Measurements from ENCODE around the gene OGDH.
A peak's percentile ranks its signal among the peaks of the same experiment; 100 is the strongest.
"Not testable (repeated sequence)": the region's sequence is repeated elsewhere in the genome, so short reads cannot be mapped to it uniquely, and the experiment has no call there.

OGDH gene

DNA sequence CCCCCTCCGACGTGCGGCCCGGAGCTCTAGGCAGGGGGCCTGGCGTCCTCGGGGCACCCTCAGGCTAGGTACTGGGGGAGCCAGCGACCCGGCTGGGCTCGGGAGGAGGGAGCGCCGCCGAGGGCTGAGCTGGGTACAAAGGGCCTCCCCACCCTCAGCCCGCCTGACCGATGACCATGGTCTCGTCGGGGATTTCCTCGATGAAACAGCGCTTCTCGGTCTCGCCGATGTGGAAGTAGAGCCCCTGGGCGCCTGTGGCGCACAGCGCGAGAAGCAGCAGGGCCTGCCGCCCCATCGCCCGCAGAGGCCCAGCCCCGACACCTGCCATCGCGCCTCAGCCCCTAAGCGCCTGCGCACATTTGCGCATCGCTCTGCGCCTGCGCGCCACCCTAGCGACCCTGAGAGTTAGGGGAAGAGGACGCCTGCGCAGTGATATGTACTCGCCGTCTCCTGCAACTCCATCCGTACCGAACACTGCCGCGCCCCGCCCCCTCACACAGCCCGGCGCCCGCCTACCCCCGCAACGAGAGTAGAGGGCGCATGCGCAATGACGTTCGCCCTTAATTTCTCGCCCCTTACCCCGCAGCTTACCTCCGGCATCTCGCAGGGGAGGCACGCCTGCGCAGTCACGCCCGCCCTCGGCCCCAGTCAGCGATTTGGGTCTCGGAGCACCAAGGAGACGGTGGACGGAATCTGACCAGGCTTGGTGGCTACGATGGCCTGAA lies 24.4 kb upstream of the OGDH start, which contains the start of gene TMED4:
TSS of gene TMED4 (minus strand) at position 353 of the 725 bp plus-strand sequence. CDS start at position 328, 25 bp downstream.
- peak; percentile 100 for DNase-seq

- DNase-seq: no peak
Observed at GRCh38 chr7:44583146-44583865, 23.1 kb upstream of the OGDH start.

DNA sequence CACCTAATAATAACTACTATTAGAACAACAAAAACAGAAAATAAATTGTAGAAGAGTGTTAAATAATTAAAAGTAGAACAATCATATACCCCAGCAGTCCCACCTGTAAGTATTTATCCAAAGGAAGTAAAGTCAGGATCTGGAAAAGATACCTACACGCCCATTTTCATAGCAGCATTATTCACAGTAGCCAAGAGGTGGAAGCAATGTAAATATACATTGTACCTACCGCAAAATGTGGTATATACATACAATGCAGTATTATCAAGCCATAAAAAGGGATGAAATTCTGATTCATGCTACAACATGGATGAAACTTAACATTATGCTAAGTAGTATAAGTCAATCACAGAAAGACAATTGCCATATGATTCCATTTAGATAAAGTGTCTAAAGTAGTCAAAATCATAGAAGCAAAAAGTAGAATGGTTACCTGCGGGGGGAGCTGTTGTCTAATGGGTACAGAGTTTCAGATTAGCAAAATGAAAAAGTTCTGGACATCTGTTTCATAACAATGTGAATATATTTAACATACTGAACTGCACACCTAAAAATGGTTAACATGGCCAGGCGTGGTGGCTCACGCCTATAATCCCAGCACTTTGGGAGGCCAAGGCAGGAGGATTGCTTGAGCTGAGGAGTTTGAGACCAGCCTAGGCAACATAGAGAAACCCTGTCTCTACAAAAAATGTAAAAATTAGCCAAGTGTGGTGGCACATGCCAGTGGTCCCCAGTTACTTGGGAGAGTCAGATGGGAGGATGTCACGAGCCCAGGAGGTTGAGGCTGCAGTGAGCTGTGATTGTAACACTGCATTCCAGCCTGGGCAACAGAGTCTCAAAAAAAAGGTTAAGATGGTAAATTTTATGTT lies 18.4 kb upstream of the OGDH start:
- DNase-seq: peak; percentile 59

- DNase-seq: no peak
Observed at GRCh38 chr7:44590910-44591309, 15.5 kb upstream of the OGDH start.

GRCh38 chr7:44595934-44596635 lies 10.3 kb upstream of the OGDH start:
- DNase-seq: no peak

GRCh38 chr7:44597181-44597580 lies 9.2 kb upstream of the OGDH start:
- not testable (repeated sequence) for DNase-seq

- no peak for DNase-seq
Observed at GRCh38 chr7:44599222-44599621, 7.2 kb upstream of the OGDH start.

DNA sequence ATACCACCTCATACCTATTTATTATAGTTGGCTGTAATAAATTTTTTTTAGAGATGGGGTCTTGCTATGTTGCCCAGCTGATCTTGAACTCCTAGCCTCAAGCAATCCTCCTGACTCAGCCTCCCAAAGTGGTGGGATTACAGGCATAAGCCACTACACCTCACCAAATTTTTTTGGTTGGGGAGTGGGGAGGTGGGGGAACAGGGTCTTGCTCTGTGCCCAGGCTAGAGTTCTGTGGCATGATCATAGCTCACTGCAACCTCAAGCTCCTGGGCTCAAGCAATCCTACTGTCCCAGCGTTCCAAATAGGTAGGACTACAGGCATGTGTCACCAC lies 3.9 kb upstream of the OGDH start:
- DNase-seq: no peak

- no peak for DNase-seq
Observed at GRCh38 chr7:44603193-44603592, 3.2 kb upstream of the OGDH start.

DNA sequence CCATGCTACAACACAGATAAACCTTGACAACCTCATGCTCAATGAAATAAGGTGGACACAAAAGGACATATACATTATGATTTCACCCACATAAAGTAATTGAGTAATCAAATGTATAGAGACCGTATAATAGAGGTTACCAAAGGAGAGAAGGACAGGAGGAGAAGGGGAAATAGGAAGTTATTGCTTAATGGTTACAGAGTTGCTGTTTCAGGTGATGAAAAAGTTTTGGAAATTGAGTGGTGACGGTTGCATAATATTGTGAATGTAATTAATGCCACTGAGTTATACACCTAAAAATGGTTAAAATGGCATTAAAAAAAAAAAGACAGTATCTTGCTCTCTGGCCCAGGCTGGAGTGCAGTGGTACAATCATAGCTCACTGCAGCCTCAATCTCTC lies 1.5 kb upstream of the OGDH start:
- DNase-seq: no peak

GRCh38 chr7:44607141-44608068 lies 978 bp downstream of the OGDH start:
- peak; percentile 52 for DNase-seq

GRCh38 chr7:44608916-44609648 lies 2.7 kb downstream of the OGDH start:
- DNase-seq: no peak

- no peak for DNase-seq
Observed at GRCh38 chr7:44609829-44610228, 3.4 kb downstream of the OGDH start.

DNA sequence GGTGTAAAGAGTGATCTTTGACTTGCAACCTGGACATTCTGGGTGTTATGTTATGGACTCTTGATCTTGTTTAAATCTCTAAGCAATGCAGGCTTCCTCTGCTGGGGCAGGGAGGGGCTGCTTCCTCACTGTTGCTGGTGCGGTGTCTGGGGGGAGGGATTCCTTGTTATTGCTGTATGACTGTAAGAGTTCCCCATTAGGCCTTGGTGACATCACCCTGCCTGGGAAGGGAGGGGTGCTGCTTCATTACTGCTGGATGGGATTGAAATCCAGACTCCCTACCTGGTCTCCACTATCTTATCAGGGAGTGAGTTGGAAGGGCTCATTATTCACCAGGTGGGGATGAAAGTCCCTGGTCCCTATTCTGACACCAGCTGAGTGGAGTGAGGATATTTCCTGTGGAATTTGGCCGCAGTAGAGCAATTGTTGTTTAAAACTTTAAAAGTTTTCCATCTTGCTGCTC lies 8.8 kb downstream of the OGDH start:
- no peak for DNase-seq

GRCh38 chr7:44615793-44616192 lies 9.4 kb downstream of the OGDH start:
- DNase-seq: no peak

GRCh38 chr7:44616545-44616944 lies 10.1 kb downstream of the OGDH start:
- no peak for DNase-seq

- no peak for DNase-seq
Observed at GRCh38 chr7:44617225-44617890, 10.9 kb downstream of the OGDH start.

GRCh38 chr7:44618045-44618444 lies 11.6 kb downstream of the OGDH start:
- DNase-seq: no peak

- no peak for DNase-seq
Observed at GRCh38 chr7:44618753-44619152, 12.3 kb downstream of the OGDH start.

DNA sequence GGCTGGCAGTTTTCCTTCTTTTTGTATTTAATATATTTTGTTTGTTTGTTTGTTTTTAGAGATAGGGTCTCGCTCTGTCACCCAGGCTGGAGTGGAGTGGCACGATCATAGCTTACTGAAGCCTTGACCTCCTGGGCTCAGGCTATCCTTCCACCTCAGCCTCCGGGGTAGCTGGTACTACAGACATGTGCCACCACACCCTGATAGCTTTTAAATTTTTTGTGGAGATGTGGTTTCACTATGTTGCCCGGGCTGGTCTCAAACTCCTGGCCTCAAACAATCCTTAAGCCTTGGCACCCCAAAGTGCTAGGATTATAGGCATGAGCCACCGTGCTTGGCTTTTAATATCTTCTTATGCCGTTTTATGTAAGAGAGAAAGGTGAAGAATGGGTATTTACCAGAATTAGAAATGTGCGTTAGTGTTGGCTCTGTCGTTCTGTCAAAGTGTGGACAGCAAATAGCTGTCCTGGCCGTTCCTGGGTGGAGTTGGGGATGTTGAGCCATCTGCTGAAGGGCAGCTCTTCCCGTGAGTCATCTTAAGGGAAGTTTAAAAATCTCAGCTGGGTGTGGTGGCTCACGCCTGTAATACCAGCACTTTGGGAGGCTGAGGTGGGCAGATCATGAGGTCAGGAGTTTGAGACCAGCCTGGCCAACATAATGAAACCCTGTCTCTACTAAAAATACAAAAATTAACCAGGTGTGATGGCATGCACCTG lies 14.8 kb downstream of the OGDH start:
- DNase-seq: no peak
